ENCODE data around the gene EPB41L2.

The EPB41L2 gene

DNA sequence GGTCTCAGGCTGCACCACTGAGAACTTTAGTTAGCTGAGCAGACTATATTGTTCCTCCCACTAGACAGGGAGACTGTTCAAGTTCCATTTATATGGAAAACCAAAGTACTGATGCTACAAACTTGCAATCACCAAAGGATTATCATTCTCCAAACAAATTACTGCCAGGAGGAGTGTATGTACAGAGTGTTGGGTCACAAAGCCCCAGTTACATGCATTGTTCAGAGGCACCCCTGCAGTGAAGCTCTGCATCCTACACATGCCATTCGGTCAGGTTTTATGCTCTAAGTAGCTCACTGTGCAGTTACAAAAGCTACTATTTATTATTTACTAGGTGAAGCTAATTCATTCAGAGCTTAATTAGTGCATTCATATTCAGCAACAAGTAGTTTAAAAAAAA, 160.0 kb downstream of the EPB41L2 start:
- TF ChIP-seq, protein P1, sequence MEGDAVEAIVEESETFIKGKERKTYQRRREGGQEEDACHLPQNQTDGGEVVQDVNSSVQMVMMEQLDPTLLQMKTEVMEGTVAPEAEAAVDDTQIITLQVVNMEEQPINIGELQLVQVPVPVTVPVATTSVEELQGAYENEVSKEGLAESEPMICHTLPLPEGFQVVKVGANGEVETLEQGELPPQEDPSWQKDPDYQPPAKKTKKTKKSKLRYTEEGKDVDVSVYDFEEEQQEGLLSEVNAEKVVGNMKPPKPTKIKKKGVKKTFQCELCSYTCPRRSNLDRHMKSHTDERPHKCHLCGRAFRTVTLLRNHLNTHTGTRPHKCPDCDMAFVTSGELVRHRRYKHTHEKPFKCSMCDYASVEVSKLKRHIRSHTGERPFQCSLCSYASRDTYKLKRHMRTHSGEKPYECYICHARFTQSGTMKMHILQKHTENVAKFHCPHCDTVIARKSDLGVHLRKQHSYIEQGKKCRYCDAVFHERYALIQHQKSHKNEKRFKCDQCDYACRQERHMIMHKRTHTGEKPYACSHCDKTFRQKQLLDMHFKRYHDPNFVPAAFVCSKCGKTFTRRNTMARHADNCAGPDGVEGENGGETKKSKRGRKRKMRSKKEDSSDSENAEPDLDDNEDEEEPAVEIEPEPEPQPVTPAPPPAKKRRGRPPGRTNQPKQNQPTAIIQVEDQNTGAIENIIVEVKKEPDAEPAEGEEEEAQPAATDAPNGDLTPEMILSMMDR (IDR thresholded peaks at IDR 0.05) = no peak

DNA sequence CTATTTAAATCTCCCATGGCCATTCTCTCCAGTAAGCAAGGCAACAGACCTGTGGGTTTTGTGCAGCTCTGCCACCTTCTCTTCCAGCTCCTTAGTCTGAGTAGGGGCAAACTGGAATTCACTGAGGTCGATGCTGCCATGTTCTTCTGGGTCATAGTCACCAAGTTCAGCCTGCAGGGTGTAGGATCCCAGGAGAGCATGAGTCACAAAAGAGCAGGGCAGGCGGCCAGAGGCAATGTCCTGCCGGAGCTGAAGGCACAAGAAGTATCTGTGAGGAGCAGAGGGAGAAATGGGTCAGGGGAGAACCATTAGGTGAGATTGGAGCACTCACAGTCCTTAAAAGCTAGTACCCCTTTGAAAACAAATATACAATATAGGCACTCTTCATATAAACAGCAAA, 162.1 kb downstream of the EPB41L2 start:
- TF ChIP-seq, protein P1 (IDR thresholded peaks at IDR 0.05) = no peak

DNA sequence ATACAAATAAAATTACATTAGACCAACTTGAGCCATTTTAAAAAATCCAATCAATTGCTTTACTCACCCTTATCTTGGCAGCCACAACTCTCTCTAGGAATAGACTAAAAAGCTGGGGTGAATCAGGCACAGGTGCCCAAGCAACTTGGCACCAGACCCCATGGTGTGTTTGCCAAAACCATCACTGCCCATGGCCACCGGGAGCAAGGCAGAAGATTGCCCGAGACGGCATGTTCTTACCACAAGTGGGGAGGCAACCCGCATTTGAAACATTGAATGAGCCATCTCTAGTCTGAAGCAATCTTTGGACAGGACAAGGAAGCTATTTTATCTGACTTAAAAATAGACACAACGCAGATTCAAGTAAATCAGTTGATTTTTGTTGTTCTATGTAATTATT, 166.8 kb downstream of the EPB41L2 start:
- TF ChIP-seq, protein P1 (IDR thresholded peaks at IDR 0.05) = no peak

DNA sequence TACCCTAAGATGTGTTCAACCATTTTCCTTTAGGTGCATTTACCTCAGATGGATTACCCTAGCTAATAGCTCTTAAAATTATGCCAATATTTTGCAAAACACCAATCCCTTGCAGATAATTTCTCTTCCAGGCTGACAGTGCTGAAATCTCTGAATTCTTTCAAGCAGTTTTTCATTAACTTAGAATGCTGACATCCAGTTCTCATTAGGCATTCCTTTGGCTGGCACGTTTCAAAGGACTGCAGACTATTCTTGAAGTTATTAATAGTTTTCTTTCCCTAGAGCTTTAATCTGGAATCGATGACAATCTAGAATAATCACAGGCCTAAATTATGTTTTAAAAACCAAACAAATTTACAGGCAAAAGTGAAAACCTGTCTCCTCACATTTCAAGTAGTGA, 167.5 kb downstream of the EPB41L2 start:
- TF ChIP-seq, protein P1 (IDR thresholded peaks at IDR 0.05) = no peak

DNA sequence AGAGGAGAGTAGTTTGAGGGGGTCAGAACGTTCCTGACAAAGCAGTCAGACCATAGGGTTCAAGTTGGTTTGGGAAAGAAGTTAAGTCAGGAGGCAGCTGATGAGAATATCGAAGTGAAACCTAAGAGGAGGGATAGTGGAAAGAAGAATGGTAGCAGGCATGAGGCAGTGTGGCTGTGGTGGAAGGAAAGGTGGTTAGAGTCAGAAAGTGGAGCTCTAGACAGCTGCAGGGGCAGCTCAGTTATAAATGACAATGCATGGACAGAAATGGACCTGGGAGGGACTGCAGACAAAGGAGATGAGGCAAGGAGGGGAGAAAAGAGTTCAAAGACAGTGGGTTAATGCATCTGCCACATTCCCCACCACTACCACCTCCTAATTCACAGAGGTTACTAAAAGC, 169.3 kb downstream of the EPB41L2 start:
- TF ChIP-seq, protein P1 (IDR thresholded peaks at IDR 0.05) = no peak

DNA sequence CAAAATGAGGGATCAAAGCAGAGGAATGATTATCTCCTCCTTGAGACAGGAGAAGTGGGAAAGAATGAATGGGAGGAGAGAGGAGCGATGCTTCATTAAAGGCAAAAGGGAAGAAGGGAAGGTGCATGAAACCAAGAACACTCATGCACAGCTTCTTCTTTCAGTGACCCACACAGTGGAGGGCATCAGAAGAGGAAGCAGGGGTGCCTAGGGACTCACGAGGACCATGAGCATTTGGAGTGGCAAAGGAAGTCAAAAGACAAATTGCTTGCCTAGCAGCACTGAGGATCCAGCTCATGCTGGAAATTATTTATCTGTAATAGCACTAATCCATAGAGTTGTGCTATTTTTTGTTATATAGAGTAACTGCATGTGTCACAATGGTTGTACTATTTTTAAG, 169.8 kb downstream of the EPB41L2 start:
- TF ChIP-seq, protein P1 (IDR thresholded peaks at IDR 0.05) = no peak

DNA sequence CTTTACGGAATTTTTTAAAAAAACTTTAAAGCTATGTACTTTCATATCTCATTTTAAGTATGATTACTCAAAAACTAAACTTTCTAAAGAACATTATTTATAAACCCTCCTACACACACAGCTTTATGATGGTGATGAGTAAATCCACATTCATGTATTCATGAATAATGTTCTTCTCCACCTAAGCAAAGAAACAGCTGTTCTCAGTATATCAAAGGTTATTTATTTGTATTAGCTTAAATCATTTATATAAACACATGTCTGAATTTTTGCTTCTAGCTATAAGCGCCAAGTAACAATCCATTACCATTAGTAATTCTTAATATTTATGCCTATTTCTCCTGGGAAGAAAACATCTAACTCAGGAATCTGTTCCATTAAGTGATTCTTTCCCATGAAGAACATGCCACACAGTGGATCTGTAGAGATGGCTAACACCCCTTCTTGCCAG, 172.5 kb downstream of the EPB41L2 start:
- TF ChIP-seq, protein P1 (IDR thresholded peaks at IDR 0.05) = no peak

DNA sequence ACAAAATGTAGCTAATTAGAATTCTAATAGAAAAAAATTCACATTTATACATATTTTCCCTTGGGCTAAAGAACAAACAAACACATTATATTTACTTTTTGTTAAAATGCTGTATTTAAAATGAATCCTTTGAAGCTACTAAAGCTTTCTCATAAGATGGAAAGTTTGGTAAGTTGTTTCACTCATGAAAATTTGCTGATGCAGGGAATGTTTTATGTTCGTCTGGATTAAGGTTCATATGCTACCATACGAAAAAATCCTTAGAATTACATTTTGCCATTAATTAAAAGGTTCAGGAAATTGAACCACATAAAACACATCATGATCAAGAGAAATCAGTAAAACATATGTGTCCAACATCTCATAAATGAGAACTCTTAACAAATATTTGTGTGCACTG, 173.6 kb downstream of the EPB41L2 start:
- TF ChIP-seq, protein P1 (IDR thresholded peaks at IDR 0.05) = no peak
